Fibroblast of lung (primary cell): ENCODE data around the gene OLA1. TPM values are rescaled to one million over a fixed set of nuclear protein-coding genes. Genes with fewer than 3 reads are reported as not detected.
A peak's percentile ranks its signal among the peaks of the same experiment; 100 is the strongest.

Experiments
- DNase-seq, 2 donors: peaks; one replicate each; pipeline versions ENCODE4 v3.0.0 to v3.0.0-alpha.2; 2010; ENCODE audit warnings: low read depth in 2 of 2
- H2AFZ ChIP-seq: 2 replicates; pipeline ENCODE4 v1.5.1; 2012; ENCODE audit warnings: low read length, control low read depth, inconsistent platforms
- H3K27ac ChIP-seq: 2 replicates; pipeline ENCODE4 v1.5.1; 2011; ENCODE audit warnings: low read length, control low read depth; ENCODE audit not compliant: insufficient read depth
- H3K27me3 ChIP-seq: 2 replicates; pipeline ENCODE4 v1.5.1; 2011; ENCODE audit warnings: mild to moderate bottlenecking, low read length; ENCODE audit not compliant: control insufficient read depth, insufficient read depth
- H3K36me3 ChIP-seq: 2 replicates; pipeline ENCODE4 v1.5.1; 2011; ENCODE audit warnings: low read length; ENCODE audit not compliant: control insufficient read depth, insufficient read depth
- H3K4me1 ChIP-seq: 2 replicates; pipeline ENCODE4 v1.5.1; 2011; ENCODE audit warnings: low read length; ENCODE audit not compliant: control insufficient read depth, insufficient read depth; ENCODE audit errors: extremely low read depth
- H3K4me2 ChIP-seq: 2 replicates; pipeline ENCODE4 v1.5.1; 2011; ENCODE audit warnings: low read length, control low read depth; ENCODE audit not compliant: insufficient read depth; ENCODE audit errors: extremely low read depth
- H3K4me3 ChIP-seq, 4 experiments: fragments of 200-600 bp in 1 of 4; sonication (generic) in 1 of 4; replicated peaks in 1 of 4; 2 replicates each; pipeline ENCODE4 v1.5.1; 2011 to 2016; ENCODE audit warnings: low read length in 4 of 4, low read depth in 3 of 4, mild to moderate bottlenecking in 3 of 4, control low read depth in 2 of 4, inconsistent platforms in 1 of 4, mixed read lengths in 1 of 4; ENCODE audit not compliant: insufficient read depth in 1 of 4; ENCODE audit errors: control extremely low read depth in 1 of 4
- H3K79me2 ChIP-seq: 2 replicates; pipeline ENCODE4 v1.5.1; 2012; ENCODE audit warnings: mild to moderate bottlenecking, low read length, inconsistent platforms; ENCODE audit not compliant: control insufficient read depth, insufficient read depth
- H3K9ac ChIP-seq: 2 replicates; pipeline ENCODE4 v1.5.1; 2011; ENCODE audit warnings: mild to moderate bottlenecking, low read length, control low read depth; ENCODE audit not compliant: insufficient read depth
- H3K9me3 ChIP-seq: 2 replicates; pipeline ENCODE4 v1.5.1; 2012; ENCODE audit warnings: low read depth, low read length; ENCODE audit not compliant: control insufficient read depth, insufficient read depth
- H4K20me1 ChIP-seq: 2 replicates; pipeline ENCODE4 v1.5.1; 2011; ENCODE audit warnings: low read length; ENCODE audit not compliant: control insufficient read depth, insufficient read depth; ENCODE audit errors: extremely low read depth
- EZH2 ChIP-seq: IDR thresholded peaks from 2 replicates; pipeline ENCODE4 v1.5.1; 2012; ENCODE audit warnings: low read length, control low read depth, mild to moderate bottlenecking; ENCODE audit errors: missing control alignments
- polyA plus RNA-seq, 2 donors: library from polyadenylated mRNA; depleted of rRNA in 1 of 2; stranded (reverse) in 1 of 2; unstranded in 1 of 2; fragments of >200 nt; gene quantifications; 2 replicates each; pipeline ENCODE4 v1.2.1, GENCODE V29; 2011 to 2012; ENCODE audit warnings: missing spikeins in 1 of 2
- total RNA-seq: library from RNA; depleted of rRNA; stranded (reverse); fragments of >200 nt; gene quantifications from 2 replicates; pipeline ENCODE4 v1.2.1, GENCODE V29; 2014
- TF ChIP-seq, protein P1 (sequence below), 2 donors: IDR thresholded peaks in 1 of 2; conservative IDR thresholded peaks in 1 of 2; 1 replicate in 1 of 2; 2 replicates in 1 of 2; pipeline ENCODE4 v1.5.1; 2011 to 2012; ENCODE audit warnings: low read length in 2 of 2, control low read depth in 1 of 2, inconsistent platforms in 1 of 2, low read depth in 1 of 2, mild to moderate bottlenecking in 1 of 2

Gene OLA1
- total and polyA plus RNA-seq, 2 donors (not counting 1 experiment from before 2014, with no cell fraction given): 74.3 to 91.4 TPM

DNA sequence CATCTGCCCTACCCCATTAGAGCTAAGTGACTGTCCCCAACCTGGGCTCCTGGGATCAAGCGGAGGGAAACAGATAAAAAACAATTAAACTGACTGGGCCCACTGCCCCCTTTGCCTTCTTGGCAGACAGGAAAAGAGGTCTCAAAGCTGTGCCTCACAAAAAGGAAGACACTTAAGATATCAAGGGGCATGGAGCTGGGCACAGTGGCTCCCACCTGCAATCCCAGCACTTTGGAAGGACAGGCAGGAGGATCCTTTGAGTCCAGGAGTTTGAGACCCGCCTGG, 208.0 kb downstream of the OLA1 start:
- Histone ChIP-seq H3K4me1 (peaks cover 4% of the 10 kb centered on the region), H4K20me1 (no peaks in the 10 kb centered on the region), H3K9ac (no peak overlapping the region), H3K4me2 (no peak overlapping the region), H3K9me3 (no peaks in the 10 kb centered on the region), H3K36me3 (no peaks in the 10 kb centered on the region), H3K27me3 (no peaks in the 10 kb centered on the region), H2AFZ (no peak overlapping the region), H3K79me2 (no peaks in the 10 kb centered on the region), H3K27ac (no peak overlapping the region), H3K4me3 (no peak overlapping the region)
- DNase-seq: no peak
- no peak for TF ChIP-seq EZH2
- TF ChIP-seq, protein P1, sequence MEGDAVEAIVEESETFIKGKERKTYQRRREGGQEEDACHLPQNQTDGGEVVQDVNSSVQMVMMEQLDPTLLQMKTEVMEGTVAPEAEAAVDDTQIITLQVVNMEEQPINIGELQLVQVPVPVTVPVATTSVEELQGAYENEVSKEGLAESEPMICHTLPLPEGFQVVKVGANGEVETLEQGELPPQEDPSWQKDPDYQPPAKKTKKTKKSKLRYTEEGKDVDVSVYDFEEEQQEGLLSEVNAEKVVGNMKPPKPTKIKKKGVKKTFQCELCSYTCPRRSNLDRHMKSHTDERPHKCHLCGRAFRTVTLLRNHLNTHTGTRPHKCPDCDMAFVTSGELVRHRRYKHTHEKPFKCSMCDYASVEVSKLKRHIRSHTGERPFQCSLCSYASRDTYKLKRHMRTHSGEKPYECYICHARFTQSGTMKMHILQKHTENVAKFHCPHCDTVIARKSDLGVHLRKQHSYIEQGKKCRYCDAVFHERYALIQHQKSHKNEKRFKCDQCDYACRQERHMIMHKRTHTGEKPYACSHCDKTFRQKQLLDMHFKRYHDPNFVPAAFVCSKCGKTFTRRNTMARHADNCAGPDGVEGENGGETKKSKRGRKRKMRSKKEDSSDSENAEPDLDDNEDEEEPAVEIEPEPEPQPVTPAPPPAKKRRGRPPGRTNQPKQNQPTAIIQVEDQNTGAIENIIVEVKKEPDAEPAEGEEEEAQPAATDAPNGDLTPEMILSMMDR (conservative IDR thresholded peaks at IDR 0.05 in 1 of 2, IDR thresholded peaks at IDR 0.05 in 1 of 2; ENCODE audit: low read depth in 1 of 2, low read length in 2 of 2): no peak

DNA sequence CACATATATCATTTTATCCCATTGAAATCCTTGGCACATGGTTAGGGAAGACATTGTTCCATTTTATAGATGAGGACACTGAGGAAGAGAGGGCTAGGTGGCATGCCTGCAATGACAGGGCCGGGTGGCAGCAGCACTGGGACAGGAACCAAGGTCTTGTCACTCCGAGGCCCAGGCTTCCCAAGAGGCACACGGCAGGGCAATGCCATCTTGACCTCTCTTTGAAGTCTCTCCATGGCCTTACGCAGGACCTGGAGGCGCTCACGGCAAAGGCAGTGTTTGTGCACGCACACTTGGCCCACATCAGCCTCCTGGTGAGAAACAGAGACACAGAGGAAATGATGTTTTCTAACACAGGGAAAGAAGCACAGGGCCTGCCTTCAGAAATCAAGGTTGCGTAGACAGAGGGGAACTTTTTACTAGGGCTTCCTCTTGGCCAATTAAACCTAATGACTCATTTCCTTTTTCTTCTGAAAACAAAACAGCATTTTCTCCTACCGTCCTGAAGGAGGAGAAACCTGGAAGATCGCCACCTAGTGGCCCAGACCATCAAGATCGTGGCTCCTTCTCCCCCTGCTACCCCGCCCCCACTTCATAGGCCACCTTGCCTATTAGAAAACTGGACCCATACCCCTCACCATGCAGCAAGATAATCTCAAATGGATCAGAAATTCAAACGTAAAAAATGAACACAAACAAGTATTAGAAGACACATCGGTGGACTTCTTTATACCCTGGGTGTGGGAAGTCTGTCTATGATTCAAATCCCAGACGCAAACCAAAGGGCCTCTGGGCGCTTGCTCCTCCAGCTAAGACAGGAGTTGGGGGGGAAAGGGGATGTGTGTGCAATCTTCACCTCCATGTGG, 208.5 kb downstream of the OLA1 start:
- Histone ChIP-seq H3K4me1 (peaks cover 4% of the 10 kb centered on the region), H4K20me1 (no peaks in the 10 kb centered on the region), H3K9ac (no peak overlapping the region), H3K27ac (peak overlapping the region; percentile 89), H3K4me2 (peak overlapping the region; percentile 91), H3K27me3 (no peaks in the 10 kb centered on the region), H3K9me3 (no peaks in the 10 kb centered on the region), H3K79me2 (no peaks in the 10 kb centered on the region), H3K4me3 (no peak overlapping the region), H2AFZ (peak overlapping the region; percentile 100), H3K36me3 (no peaks in the 10 kb centered on the region)
- peak; percentile 92 to 97 for DNase-seq
- TF ChIP-seq, protein P1 (conservative IDR thresholded peaks at IDR 0.05 in 1 of 2, IDR thresholded peaks at IDR 0.05 in 1 of 2; ENCODE audit: low read depth in 1 of 2, low read length in 2 of 2): peak; percentile 87 to 90
- no peak for TF ChIP-seq EZH2

- Histone ChIP-seq H3K79me2 (no peaks in the 10 kb centered on the region), H4K20me1 (no peaks in the 10 kb centered on the region), H3K27ac (no peak overlapping the region), H3K9ac (no peak overlapping the region), H3K4me3 (no peak overlapping the region), H3K27me3 (no peaks in the 10 kb centered on the region), H3K4me1 (peaks cover 4% of the 10 kb centered on the region), H3K9me3 (no peaks in the 10 kb centered on the region), H3K36me3 (no peaks in the 10 kb centered on the region), H2AFZ (no peak overlapping the region), H3K4me2 (no peak overlapping the region)
- TF ChIP-seq, protein P1 (conservative IDR thresholded peaks at IDR 0.05 in 1 of 2, IDR thresholded peaks at IDR 0.05 in 1 of 2; ENCODE audit: low read depth in 1 of 2, low read length in 2 of 2): no peak
- no peak for TF ChIP-seq EZH2
- DNase-seq: no peak
Measured at GRCh38 chr2:174038462-174038861, 209.9 kb downstream of the OLA1 start.
